HL-60 (cell line): ENCODE data around the gene SERPINE2.

Experiments used
- CTCF ChIP-seq: IDR thresholded peaks from one replicate; pipeline ENCODE4 v1.5.1; 2011; ENCODE audit warnings: low read length, control low read depth, inconsistent platforms; ENCODE audit not compliant: insufficient read depth
- GABPA ChIP-seq: IDR thresholded peaks from 2 replicates; pipeline ENCODE4 v1.6.1; 2012; ENCODE audit warnings: low read depth
- POLR2AphosphoS5 ChIP-seq: IDR thresholded peaks from 2 replicates; pipeline ENCODE4 v1.6.1; 2012; ENCODE audit warnings: low read depth
- SPI1 ChIP-seq: IDR thresholded peaks from 2 replicates; pipeline ENCODE4 v1.6.1; 2012; ENCODE audit warnings: low read depth, mild to moderate bottlenecking, borderline replicate concordance
- TF ChIP-seq, protein P1 (sequence below): IDR thresholded peaks from 2 replicates; pipeline ENCODE4 v1.6.1; 2012; ENCODE audit warnings: low read depth; ENCODE audit not compliant: insufficient replicate concordance

DNA sequence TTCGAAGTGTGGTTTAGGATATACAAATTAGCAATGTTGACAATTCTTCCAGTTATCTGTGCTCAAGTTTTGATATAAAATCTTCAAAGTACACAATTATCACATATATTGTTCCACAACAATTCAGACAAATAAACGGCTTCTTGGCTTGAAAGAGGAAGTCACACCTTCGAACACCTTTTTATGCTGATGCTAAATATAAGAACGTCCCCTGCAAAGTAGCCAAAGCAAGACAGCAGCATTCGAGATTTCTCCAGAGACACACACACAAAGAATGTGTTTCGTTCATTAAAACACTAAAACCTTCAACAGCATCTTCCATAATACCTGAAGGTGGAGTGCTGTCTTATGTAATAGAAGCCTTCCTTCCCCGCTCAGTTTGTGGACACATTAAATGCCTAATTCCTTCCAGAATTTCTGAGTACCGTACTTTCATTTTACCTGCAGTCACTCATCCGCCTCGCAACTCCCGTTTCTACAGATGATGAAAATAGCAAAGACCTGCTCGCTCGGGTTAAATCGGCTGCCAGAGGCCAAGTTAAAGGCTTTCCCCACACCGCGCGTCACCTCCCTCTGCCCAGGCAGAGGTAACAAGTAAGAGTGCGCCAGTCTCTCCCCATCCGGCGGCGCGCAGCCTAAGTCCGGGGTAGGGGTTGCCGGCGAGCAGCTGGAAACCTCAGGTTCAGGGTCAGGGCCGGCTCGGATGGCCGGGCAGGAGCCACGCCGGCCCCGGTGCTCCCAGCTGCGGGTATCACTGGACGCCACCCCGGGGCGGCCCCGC, 847 bp downstream of the SERPINE2 start:
- TF ChIP-seq CTCF: no peak
- no peak for TF ChIP-seq POLR2AphosphoS5
- TF ChIP-seq, protein P1, sequence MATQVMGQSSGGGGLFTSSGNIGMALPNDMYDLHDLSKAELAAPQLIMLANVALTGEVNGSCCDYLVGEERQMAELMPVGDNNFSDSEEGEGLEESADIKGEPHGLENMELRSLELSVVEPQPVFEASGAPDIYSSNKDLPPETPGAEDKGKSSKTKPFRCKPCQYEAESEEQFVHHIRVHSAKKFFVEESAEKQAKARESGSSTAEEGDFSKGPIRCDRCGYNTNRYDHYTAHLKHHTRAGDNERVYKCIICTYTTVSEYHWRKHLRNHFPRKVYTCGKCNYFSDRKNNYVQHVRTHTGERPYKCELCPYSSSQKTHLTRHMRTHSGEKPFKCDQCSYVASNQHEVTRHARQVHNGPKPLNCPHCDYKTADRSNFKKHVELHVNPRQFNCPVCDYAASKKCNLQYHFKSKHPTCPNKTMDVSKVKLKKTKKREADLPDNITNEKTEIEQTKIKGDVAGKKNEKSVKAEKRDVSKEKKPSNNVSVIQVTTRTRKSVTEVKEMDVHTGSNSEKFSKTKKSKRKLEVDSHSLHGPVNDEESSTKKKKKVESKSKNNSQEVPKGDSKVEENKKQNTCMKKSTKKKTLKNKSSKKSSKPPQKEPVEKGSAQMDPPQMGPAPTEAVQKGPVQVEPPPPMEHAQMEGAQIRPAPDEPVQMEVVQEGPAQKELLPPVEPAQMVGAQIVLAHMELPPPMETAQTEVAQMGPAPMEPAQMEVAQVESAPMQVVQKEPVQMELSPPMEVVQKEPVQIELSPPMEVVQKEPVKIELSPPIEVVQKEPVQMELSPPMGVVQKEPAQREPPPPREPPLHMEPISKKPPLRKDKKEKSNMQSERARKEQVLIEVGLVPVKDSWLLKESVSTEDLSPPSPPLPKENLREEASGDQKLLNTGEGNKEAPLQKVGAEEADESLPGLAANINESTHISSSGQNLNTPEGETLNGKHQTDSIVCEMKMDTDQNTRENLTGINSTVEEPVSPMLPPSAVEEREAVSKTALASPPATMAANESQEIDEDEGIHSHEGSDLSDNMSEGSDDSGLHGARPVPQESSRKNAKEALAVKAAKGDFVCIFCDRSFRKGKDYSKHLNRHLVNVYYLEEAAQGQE: no peak
- TF ChIP-seq GABPA: no peak
- peak; percentile 55; the same call in 1 of the 2 replicates for TF ChIP-seq SPI1
